ENCODE data around the gene CALR. TPM values are rescaled to one million over a fixed set of nuclear protein-coding genes. Genes with fewer than 3 reads are reported as not detected.

The CALR gene
- total RNA-seq, result 1,347 and 1,380 TPM in 2 replicates

GRCh38 chr19:12937927-12938778, at the start of gene CALR:
Gene CALR (plus strand): TSS chr19:12938609. CDS start chr19:12938680, 71 bp downstream.

GRCh38 chr19:12890787-12891552, 47.4 kb upstream of the CALR start, which contains the start of gene GCDH:
Gene GCDH (plus strand): TSS chr19:12891160. CDS start chr19:12891305, 145 bp downstream.

GRCh38 chr19:12933287-12934072, 4.9 kb upstream of the CALR start, which contains the start of gene FARSA:
Gene FARSA (minus strand): TSS chr19:12933711. CDS start chr19:12933696, 15 bp downstream.

GRCh38 chr19:12945479-12946091, 7.2 kb downstream of the CALR start, which contains the start of gene RAD23A:
Gene RAD23A (plus strand): TSS chr19:12945862. CDS start chr19:12945949, 87 bp downstream.

GRCh38 chr19:12956446-12957388, 18.3 kb downstream of the CALR start, which contains the start of gene GADD45GIP1:
Gene GADD45GIP1 (minus strand): TSS chr19:12957223. CDS start chr19:12957212, 11 bp downstream.

GRCh38 chr19:12969292-12969988, 31.0 kb downstream of the CALR start, which contains the start of gene DAND5:
Gene DAND5 (plus strand): TSS chr19:12969576. CDS start chr19:12969661, 85 bp downstream.

Other genes with a start within 250 kb of the CALR start
- 11.2 and 12.2 TPM in 2 replicates for gene FBXW9, start 242.0 kb upstream of the CALR start, total RNA-seq
- gene TNPO2, start 214.7 kb upstream of the CALR start, total RNA-seq, result 15.9 and 22.0 TPM in 2 replicates
- gene TRIR, start 203.9 kb upstream of the CALR start, total RNA-seq, result 357 and 460 TPM in 2 replicates
- 101 and 128 TPM in 2 replicates for gene GET3, start 201.1 kb upstream of the CALR start, total RNA-seq
- not detected in 2 replicates for gene BEST2, start 186.8 kb upstream of the CALR start, total RNA-seq
- 7.1 and 9.2 TPM in 2 replicates for gene HOOK2, start 163.1 kb upstream of the CALR start, total RNA-seq
- gene JUNB, start 147.1 kb upstream of the CALR start, total RNA-seq, result 64.7 and 67.1 TPM in 2 replicates
- 201 and 211 TPM in 2 replicates for gene PRDX2, start 136.8 kb upstream of the CALR start, total RNA-seq
- gene THSD8, start 136.5 kb upstream of the CALR start, total RNA-seq, result not detected in 2 replicates
- 36.4 and 46.4 TPM in 2 replicates for gene RNASEH2A, start 132.0 kb upstream of the CALR start, total RNA-seq
- gene RTBDN, start 104.0 kb upstream of the CALR start, total RNA-seq, result not detected in 2 replicates
- gene MAST1, start 100.1 kb upstream of the CALR start, total RNA-seq, result 2.6 TPM in 1 of 2 replicates, not detected in the other
- 36.9 and 41.3 TPM in 2 replicates for gene DNASE2, start 57.2 kb upstream of the CALR start, total RNA-seq
- gene KLF1, start 51.4 kb upstream of the CALR start, total RNA-seq, result not detected in 2 replicates
- gene GCDH, start 47.4 kb upstream of the CALR start, total RNA-seq, result 32.0 and 42.9 TPM in 2 replicates
- 0.13 and 0.64 TPM in 2 replicates for gene SYCE2, start 19.3 kb upstream of the CALR start, total RNA-seq
- 91.5 and 95.4 TPM in 2 replicates for gene FARSA, start 4.9 kb upstream of the CALR start, total RNA-seq
- gene RAD23A, start 7.3 kb downstream of the CALR start, total RNA-seq, result 151 and 158 TPM in 2 replicates
- gene GADD45GIP1, start 18.6 kb downstream of the CALR start, total RNA-seq, result 70.1 and 88.1 TPM in 2 replicates
- 0.07 TPM in 1 of 2 replicates, not detected in the other for gene DAND5, start 31.0 kb downstream of the CALR start, total RNA-seq
- gene NFIX, start 56.9 kb downstream of the CALR start, total RNA-seq, result 7.1 and 8.8 TPM in 2 replicates
- gene LYL1, start 164.2 kb downstream of the CALR start, total RNA-seq, result 125 and 131 TPM in 2 replicates
- gene TRMT1, start 178.1 kb downstream of the CALR start, total RNA-seq, result 43.1 and 48.7 TPM in 2 replicates
- 65.8 and 74.4 TPM in 2 replicates for gene NACC1, start 179.7 kb downstream of the CALR start, total RNA-seq
- 69.8 and 88.1 TPM in 2 replicates for gene STX10, start 211.8 kb downstream of the CALR start, total RNA-seq
- gene IER2, start 211.8 kb downstream of the CALR start, total RNA-seq, result 115 and 132 TPM in 2 replicates